Upper lobe of right lung (tissue), 1 donor: Measurements from ENCODE around the gene FBXW11. TPM values are rescaled to one million over a fixed set of nuclear protein-coding genes. Genes with fewer than 3 reads are reported as not detected.

Experiments
- ATAC-seq: fragments of 200-7000 bp; cut with Tn5 transposase; one replicate; pipeline ENCODE4 v1.9.1; 2020; ENCODE audit warnings: mild to moderate bottlenecking, moderate library complexity
- DNase-seq: peaks from one replicate; pipeline ENCODE4 v3.0.0-alpha.2; 2020
- H3K27ac ChIP-seq: fragments of 200-600 bp; one replicate; pipeline ENCODE4 v1.8.0; 2022
- H3K27me3 ChIP-seq: fragments of 200-600 bp; one replicate; pipeline ENCODE4 v1.8.0; 2022; ENCODE audit warnings: mild to moderate bottlenecking
- H3K36me3 ChIP-seq: fragments of 200-600 bp; one replicate; pipeline ENCODE4 v1.8.0; 2022
- H3K4me1 ChIP-seq: fragments of 200-600 bp; one replicate; pipeline ENCODE4 v1.8.0; 2022
- H3K4me3 ChIP-seq: fragments of 200-600 bp; one replicate; pipeline ENCODE4 v1.8.0; 2022; ENCODE audit warnings: mild to moderate bottlenecking
- H3K9me3 ChIP-seq: fragments of 200-600 bp; one replicate; pipeline ENCODE4 v1.8.0; 2022
- CTCF ChIP-seq: fragments of 200-600 bp; IDR thresholded peaks from one replicate; pipeline ENCODE4 v1.8.0; 2022; ENCODE audit warnings: antibody characterized with exemption
- intact Hi-C: fragments of 100-400 bp; cut with DNase I; formaldehyde crosslinking; loops from one replicate; pipeline ENCODE4 v1.11.0; 2022
- total RNA-seq: library from RNA; stranded (reverse); fragmentation: NEBNext Ultra II Directional; extraction: Animal tissue kit (Norgen Biotek cat#: 25700); gene quantifications from one replicate; pipeline ENCODE4 v1.2.1, GENCODE V29; 2021
- donor health status: DM: no; HTN: yes; CAD: no; lungs with severe emphysema.

FBXW11 gene
- total RNA-seq, 1 donor from 2014 or later: 61.8 TPM

- H3K27me3 ChIP-seq: no peaks in the 10 kb centered on the region
- ATAC-seq: no peak
- H3K4me1 ChIP-seq: no peaks in the 10 kb centered on the region
- peaks cover 86% of the 10 kb centered on the region for H3K36me3 ChIP-seq
- H3K27ac ChIP-seq: no peak overlapping the region
- no peaks in the 10 kb centered on the region for H3K9me3 ChIP-seq
- no peak for TF ChIP-seq CTCF
- intact Hi-C loops: no loop called here
- no peak for DNase-seq
- no peak overlapping the region for H3K4me3 ChIP-seq
Measured at GRCh38 chr5:171872666-171873065, 133.8 kb downstream of the FBXW11 start.

- Histone ChIP-seq H3K4me3 (no peak overlapping the region), H3K27me3 (no peaks in the 10 kb centered on the region), H3K9me3 (no peaks in the 10 kb centered on the region), H3K36me3 (peaks cover 86% of the 10 kb centered on the region), H3K27ac (no peak overlapping the region), H3K4me1 (no peaks in the 10 kb centered on the region)
- no peak for ATAC-seq
- TF ChIP-seq CTCF: no peak
- intact Hi-C loops: no loop called here
- no peak for DNase-seq
Measured at GRCh38 chr5:171871711-171872110, 134.7 kb downstream of the FBXW11 start.

- Histone ChIP-seq H3K4me1 (no peaks in the 10 kb centered on the region), H3K27ac (no peak overlapping the region), H3K27me3 (no peaks in the 10 kb centered on the region), H3K9me3 (no peaks in the 10 kb centered on the region), H3K4me3 (no peak overlapping the region), H3K36me3 (peaks cover 78% of the 10 kb centered on the region)
- no peak for DNase-seq
- intact Hi-C loops: no loop called here
- TF ChIP-seq CTCF: no peak
- ATAC-seq: no peak
Measured at GRCh38 chr5:171869956-171870355, 136.5 kb downstream of the FBXW11 start.

GRCh38 chr5:171868236-171868635, 138.2 kb downstream of the FBXW11 start:
- intact Hi-C loops: no loop called here
- DNase-seq: no peak
- Histone ChIP-seq H3K36me3 (peaks cover 78% of the 10 kb centered on the region), H3K27me3 (no peaks in the 10 kb centered on the region), H3K4me1 (no peaks in the 10 kb centered on the region), H3K27ac (no peak overlapping the region), H3K9me3 (no peaks in the 10 kb centered on the region), H3K4me3 (no peak overlapping the region)
- no peak for TF ChIP-seq CTCF
- ATAC-seq: no peak

GRCh38 chr5:171867786-171868185, 138.7 kb downstream of the FBXW11 start:
- Histone ChIP-seq H3K9me3 (no peaks in the 10 kb centered on the region), H3K4me1 (no peaks in the 10 kb centered on the region), H3K27ac (no peak overlapping the region), H3K4me3 (no peak overlapping the region), H3K27me3 (no peaks in the 10 kb centered on the region), H3K36me3 (peaks cover 78% of the 10 kb centered on the region)
- ATAC-seq (no peak), DNase-seq (no peak)
- TF ChIP-seq CTCF: no peak
- intact Hi-C loops: no loop called here

GRCh38 chr5:171865471-171865870, 141.0 kb downstream of the FBXW11 start:
- Histone ChIP-seq H3K4me3 (no peak overlapping the region), H3K27me3 (no peaks in the 10 kb centered on the region), H3K27ac (no peak overlapping the region), H3K36me3 (peaks cover 64% of the 10 kb centered on the region), H3K9me3 (no peaks in the 10 kb centered on the region), H3K4me1 (peaks cover 6% of the 10 kb centered on the region)
- DNase-seq: no peak
- no peak for ATAC-seq
- intact Hi-C loops: no loop called here
- TF ChIP-seq CTCF: no peak
